Mesenchymal stem cell (in vitro differentiated cells and primary cell): ENCODE data around the gene RYR2.

ENCODE experiments used
- DNase-seq: peaks from one replicate; pipeline ENCODE4 v3.0.0-alpha.2; 2013
- H2AFZ ChIP-seq: one replicate; pipeline ENCODE4 v1.6.1; 2013; ENCODE audit warnings: low read depth, mild to moderate bottlenecking, control low read depth, inconsistent platforms, low read length, moderate library complexity
- H2AK5ac ChIP-seq: 2 replicates; pipeline ENCODE4 v1.6.1; 2013; ENCODE audit warnings: low read length, moderate library complexity, mild to moderate bottlenecking, inconsistent platforms; ENCODE audit not compliant: severe bottlenecking
- H2BK120ac ChIP-seq: one replicate; pipeline ENCODE4 v1.6.1; 2013; ENCODE audit warnings: low read depth, mild to moderate bottlenecking, inconsistent platforms, low read length, moderate library complexity
- H2BK12ac ChIP-seq, 2 experiments: one replicate each; pipeline ENCODE4 v1.6.1; 2013; ENCODE audit warnings: inconsistent platforms in 2 of 2, low read length in 2 of 2, mild to moderate bottlenecking in 2 of 2, moderate library complexity in 2 of 2, control low read depth in 1 of 2
- H2BK15ac ChIP-seq: one replicate; pipeline ENCODE4 v1.6.1; 2013; ENCODE audit warnings: mild to moderate bottlenecking, low read depth, inconsistent platforms; ENCODE audit not compliant: poor library complexity, severe bottlenecking
- H2BK5ac ChIP-seq: 2 replicates; pipeline ENCODE4 v1.6.1; 2013; ENCODE audit warnings: low read depth, mild to moderate bottlenecking, low read length, control low read depth, inconsistent platforms; ENCODE audit not compliant: poor library complexity, severe bottlenecking
- H3K14ac ChIP-seq, 2 experiments: one replicate each; pipeline ENCODE4 v1.6.1; 2013; ENCODE audit warnings: inconsistent platforms in 2 of 2, low read length in 2 of 2, control low read depth in 1 of 2, mild to moderate bottlenecking in 1 of 2, moderate library complexity in 1 of 2
- H3K18ac ChIP-seq, 2 experiments: one replicate each; pipeline ENCODE4 v1.6.1; 2013; ENCODE audit warnings: inconsistent platforms in 2 of 2, low read length in 2 of 2, control low read depth in 1 of 2, low read depth in 1 of 2, mild to moderate bottlenecking in 1 of 2
- H3K23ac ChIP-seq, 2 experiments: one replicate each; pipeline ENCODE4 v1.6.1; 2013; ENCODE audit warnings: inconsistent platforms in 2 of 2, low read length in 2 of 2, mild to moderate bottlenecking in 2 of 2, moderate library complexity in 2 of 2, control low read depth in 1 of 2
- H3K27ac ChIP-seq: 2 replicates; pipeline ENCODE4 v1.5.1; 2013; ENCODE audit warnings: mild to moderate bottlenecking, moderate library complexity, low read length, control low read depth, inconsistent platforms; ENCODE audit not compliant: poor library complexity, severe bottlenecking
- H3K27me3 ChIP-seq, 2 experiments: 2 replicates each; pipeline versions ENCODE4 v1.6.1 to v1.7.0; 2013; ENCODE audit warnings: low read length in 2 of 2, mild to moderate bottlenecking in 2 of 2, moderate library complexity in 2 of 2, control low read depth in 1 of 2, inconsistent platforms in 1 of 2; ENCODE audit not compliant: control insufficient read depth in 1 of 2, insufficient read depth in 1 of 2
- H3K36me3 ChIP-seq, 2 experiments: 2 replicates each; pipeline versions ENCODE4 v1.6.1 to v1.7.0; 2013; ENCODE audit warnings: low read length in 2 of 2, control low read depth in 1 of 2, inconsistent platforms in 1 of 2, low read depth in 1 of 2, mild to moderate bottlenecking in 1 of 2; ENCODE audit not compliant: insufficient read depth in 2 of 2, control insufficient read depth in 1 of 2
- H3K4ac ChIP-seq, 2 experiments: one replicate each; pipeline ENCODE4 v1.6.1; 2013; ENCODE audit warnings: inconsistent platforms in 2 of 2, low read length in 2 of 2, mild to moderate bottlenecking in 2 of 2, moderate library complexity in 2 of 2, control low read depth in 1 of 2, low read depth in 1 of 2
- H3K4me1 ChIP-seq: 2 replicates; pipeline ENCODE4 v1.6.1; 2013; ENCODE audit warnings: low read depth, low read length, control low read depth; ENCODE audit not compliant: control insufficient read depth, insufficient read depth
- H3K4me2 ChIP-seq: 2 replicates; pipeline ENCODE4 v1.6.1; 2013; ENCODE audit warnings: low read length, mild to moderate bottlenecking, inconsistent platforms; ENCODE audit not compliant: poor library complexity, severe bottlenecking
- H3K4me3 ChIP-seq, 2 experiments: 2 replicates each; pipeline versions ENCODE4 v1.5.1 to v1.7.0; 2013; ENCODE audit warnings: low read length in 2 of 2, mild to moderate bottlenecking in 2 of 2, control low read depth in 1 of 2, low read depth in 1 of 2; ENCODE audit not compliant: insufficient read depth in 1 of 2
- H3K79me1 ChIP-seq: replicated peaks from 2 replicates; pipeline ENCODE4 v1.6.1; 2013; ENCODE audit warnings: mild to moderate bottlenecking, control low read depth, low read length, inconsistent platforms; ENCODE audit not compliant: poor library complexity, severe bottlenecking
- H3K9ac ChIP-seq: 2 replicates; pipeline ENCODE4 v1.7.0; 2013; ENCODE audit warnings: mild to moderate bottlenecking, low read length, moderate library complexity
- H3K9me3 ChIP-seq: 2 replicates; pipeline ENCODE4 v1.7.0; 2013; ENCODE audit warnings: mild to moderate bottlenecking, low read length; ENCODE audit not compliant: control insufficient read depth
- H4K8ac ChIP-seq: one replicate; pipeline ENCODE4 v1.6.1; 2013; ENCODE audit warnings: inconsistent platforms, mild to moderate bottlenecking, low read length, moderate library complexity
- H4K91ac ChIP-seq: one replicate; pipeline ENCODE4 v1.6.1; 2013; ENCODE audit warnings: mild to moderate bottlenecking, low read length, inconsistent platforms
- WGBS: methylation state at CpG from one replicate; pipeline ENCODE4 v1.1.7; 2013; ENCODE audit warnings: mixed read lengths; 5-methylcytosine and 5-hydroxymethylcytosine counted together

The RYR2 gene

GRCh38 chr1:237553078-237553477 is 511.1 kb downstream of the RYR2 start:
- Histone ChIP-seq H3K4me1 (no peaks in the 10 kb centered on the region), H3K23ac (no peak overlapping the region), H2BK120ac (no peak overlapping the region), H4K8ac (no peak overlapping the region), H3K9me3 (no peaks in the 10 kb centered on the region), H4K91ac (no peak overlapping the region), H3K79me1 (no peaks in the 10 kb centered on the region), H2BK12ac (no peak overlapping the region), H3K4ac (no peak overlapping the region), H2AK5ac (no peak overlapping the region), H3K4me2 (no peak overlapping the region), H3K9ac (no peak overlapping the region), H3K27me3 (no peaks in the 10 kb centered on the region), H2BK5ac (no peak overlapping the region), H3K18ac (no peak overlapping the region), H2BK15ac (no peak overlapping the region), H3K36me3 (no peaks in the 10 kb centered on the region), H3K14ac (no peak overlapping the region), H3K27ac (no peak overlapping the region), H3K4me3 (no peak overlapping the region), H2AFZ (no peak overlapping the region)
- no CpG with 5 or more reads among the region's 1 CpG for WGBS
- no peak for DNase-seq

GRCh38 chr1:237556911-237557310 is 514.9 kb downstream of the RYR2 start:
- no peak overlapping the region for H3K9ac ChIP-seq
- H3K27ac ChIP-seq, result no peak overlapping the region
- H3K4me2 ChIP-seq, result no peak overlapping the region
- H2BK12ac ChIP-seq, result no peak overlapping the region
- no peak overlapping the region for H3K18ac ChIP-seq
- H3K4me3 ChIP-seq, result no peak overlapping the region
- no peaks in the 10 kb centered on the region for H3K27me3 ChIP-seq
- no peaks in the 10 kb centered on the region for H3K9me3 ChIP-seq
- H2BK5ac ChIP-seq, result no peak overlapping the region
- no peak overlapping the region for H2BK120ac ChIP-seq
- H3K14ac ChIP-seq, result no peak overlapping the region
- H2AK5ac ChIP-seq, result no peak overlapping the region
- no peak overlapping the region for H4K8ac ChIP-seq
- no peak overlapping the region for H3K23ac ChIP-seq
- no peak overlapping the region for H2BK15ac ChIP-seq
- H4K91ac ChIP-seq, result no peak overlapping the region
- no peak for DNase-seq
- no peaks in the 10 kb centered on the region for H3K79me1 ChIP-seq
- H3K36me3 ChIP-seq, result no peaks in the 10 kb centered on the region
- no peak overlapping the region for H2AFZ ChIP-seq
- H3K4me1 ChIP-seq, result no peaks in the 10 kb centered on the region
- H3K4ac ChIP-seq, result no peak overlapping the region
- WGBS, result 65% methylated on average over 2 of the region's 3 CpGs

GRCh38 chr1:237562242-237562823 is 520.3 kb downstream of the RYR2 start:
- Histone ChIP-seq H3K23ac (no peak overlapping the region), H2BK12ac (no peak overlapping the region), H3K4me1 (no peaks in the 10 kb centered on the region), H2BK120ac (no peak overlapping the region), H3K79me1 (no peaks in the 10 kb centered on the region), H3K18ac (no peak overlapping the region), H2AFZ (no peak overlapping the region), H3K27ac (no peak overlapping the region), H3K4me3 (no peak overlapping the region), H3K9me3 (no peaks in the 10 kb centered on the region), H3K36me3 (no peaks in the 10 kb centered on the region), H4K91ac (no peak overlapping the region), H3K4me2 (no peak overlapping the region), H3K14ac (no peak overlapping the region), H3K9ac (no peak overlapping the region), H4K8ac (no peak overlapping the region), H2AK5ac (no peak overlapping the region), H3K4ac (no peak overlapping the region), H3K27me3 (no peaks in the 10 kb centered on the region), H2BK5ac (no peak overlapping the region), H2BK15ac (no peak overlapping the region)
- DNase-seq, result peak; percentile 60
- WGBS, result 88% methylated on average over 3 of the region's 4 CpGs

GRCh38 chr1:237565236-237565635 is 523.3 kb downstream of the RYR2 start:
- Histone ChIP-seq H3K9ac (no peak overlapping the region), H3K23ac (no peak overlapping the region), H3K9me3 (no peaks in the 10 kb centered on the region), H2BK12ac (no peak overlapping the region), H3K27ac (no peak overlapping the region), H3K27me3 (no peaks in the 10 kb centered on the region), H4K8ac (no peak overlapping the region), H2BK15ac (no peak overlapping the region), H2AFZ (no peak overlapping the region), H2BK120ac (no peak overlapping the region), H3K79me1 (no peaks in the 10 kb centered on the region), H3K18ac (no peak overlapping the region), H3K4me3 (no peak overlapping the region), H3K36me3 (no peaks in the 10 kb centered on the region), H2AK5ac (no peak overlapping the region), H3K4me2 (no peak overlapping the region), H2BK5ac (no peak overlapping the region), H4K91ac (no peak overlapping the region), H3K14ac (no peak overlapping the region), H3K4ac (no peak overlapping the region), H3K4me1 (no peaks in the 10 kb centered on the region)
- 57% methylated on average over 7 of the region's 7 CpGs for WGBS
- no peak for DNase-seq
